PC-3 (cell line): ENCODE results near the gene TNNT2.

Experiments
- EZH2 ChIP-seq: fragments of 300-600 bp; sonication (generic); IDR thresholded peaks from one replicate; pipeline ENCODE4 v1.6.1; 2017; ENCODE audit warnings: antibody characterized with exemption, mild to moderate bottlenecking, low read length; ENCODE audit not compliant: unreplicated experiment
- EZH2phosphoT487 ChIP-seq: fragments of 300-600 bp; sonication (generic); IDR thresholded peaks from 2 replicates; pipeline ENCODE4 v1.6.1; 2018; ENCODE audit warnings: mild to moderate bottlenecking, antibody characterized with exemption, low read length, borderline replicate concordance
- TF ChIP-seq, protein P1 (sequence below): fragments of 300-600 bp; sonication (generic); conservative IDR thresholded peaks from 2 replicates; pipeline ENCODE4 v1.5.1; 2017; ENCODE audit warnings: antibody characterized with exemption, low read depth, mild to moderate bottlenecking, low read length

DNA sequence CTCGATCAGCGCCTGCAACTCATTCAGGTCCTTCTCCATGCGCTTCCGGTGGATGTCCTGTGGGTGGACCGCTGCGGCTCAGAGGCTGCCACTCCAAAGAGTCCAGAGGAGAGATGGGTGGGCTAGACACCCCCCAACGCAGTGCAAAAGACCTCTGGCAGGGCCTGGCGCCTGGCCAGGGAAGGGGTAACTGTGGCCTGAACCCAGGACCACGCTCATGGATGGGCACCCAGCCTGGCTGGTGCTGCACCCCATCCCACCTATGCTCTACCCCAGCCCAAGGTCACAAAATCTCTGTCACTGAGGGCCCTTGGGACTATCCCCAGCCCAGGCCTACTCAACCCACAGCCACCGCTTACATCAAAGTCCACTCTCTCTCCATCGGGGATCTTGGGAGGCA lies 12.2 kb downstream of the TNNT2 start:
- TF ChIP-seq, protein P1, sequence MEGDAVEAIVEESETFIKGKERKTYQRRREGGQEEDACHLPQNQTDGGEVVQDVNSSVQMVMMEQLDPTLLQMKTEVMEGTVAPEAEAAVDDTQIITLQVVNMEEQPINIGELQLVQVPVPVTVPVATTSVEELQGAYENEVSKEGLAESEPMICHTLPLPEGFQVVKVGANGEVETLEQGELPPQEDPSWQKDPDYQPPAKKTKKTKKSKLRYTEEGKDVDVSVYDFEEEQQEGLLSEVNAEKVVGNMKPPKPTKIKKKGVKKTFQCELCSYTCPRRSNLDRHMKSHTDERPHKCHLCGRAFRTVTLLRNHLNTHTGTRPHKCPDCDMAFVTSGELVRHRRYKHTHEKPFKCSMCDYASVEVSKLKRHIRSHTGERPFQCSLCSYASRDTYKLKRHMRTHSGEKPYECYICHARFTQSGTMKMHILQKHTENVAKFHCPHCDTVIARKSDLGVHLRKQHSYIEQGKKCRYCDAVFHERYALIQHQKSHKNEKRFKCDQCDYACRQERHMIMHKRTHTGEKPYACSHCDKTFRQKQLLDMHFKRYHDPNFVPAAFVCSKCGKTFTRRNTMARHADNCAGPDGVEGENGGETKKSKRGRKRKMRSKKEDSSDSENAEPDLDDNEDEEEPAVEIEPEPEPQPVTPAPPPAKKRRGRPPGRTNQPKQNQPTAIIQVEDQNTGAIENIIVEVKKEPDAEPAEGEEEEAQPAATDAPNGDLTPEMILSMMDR = no peak
- TF ChIP-seq EZH2phosphoT487 (no peak), EZH2 (no peak)
